Measurements from ENCODE around the gene CACNA2D3.

Gene CACNA2D3

DNA sequence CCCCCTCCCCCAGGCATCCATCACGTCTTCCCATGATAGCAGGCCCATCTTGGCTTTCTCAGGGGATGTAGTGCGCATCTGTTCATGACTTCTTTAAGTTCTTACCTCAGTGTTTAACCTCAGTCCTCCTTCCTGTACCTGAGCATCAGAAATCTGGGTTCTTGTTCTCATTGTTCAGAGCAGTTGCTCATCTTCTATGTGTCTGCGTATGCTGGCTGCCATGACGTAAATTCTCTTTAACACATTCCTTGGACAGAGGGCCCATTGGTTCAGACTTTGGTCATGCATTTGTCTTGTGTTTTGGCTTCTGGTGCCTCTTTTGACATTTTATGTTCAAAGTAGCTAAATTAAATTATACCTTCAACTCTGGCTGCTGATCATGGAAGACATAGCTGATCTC is 227.3 kb downstream of the CACNA2D3 start:
- TF ChIP-seq GATA2 (IDR thresholded peaks at IDR 0.05; ENCODE audit: low read depth, low read length) (no peak), GATA3 (IDR thresholded peaks at IDR 0.05; ENCODE audit: low read depth, low read length) (no peak)

GRCh38 chr3:54353546-54353945 is 231.2 kb downstream of the CACNA2D3 start:
- TF ChIP-seq GATA3 (IDR thresholded peaks at IDR 0.05; ENCODE audit: low read depth, low read length) (no peak), GATA2 (IDR thresholded peaks at IDR 0.05; ENCODE audit: low read depth, low read length) (no peak)

DNA sequence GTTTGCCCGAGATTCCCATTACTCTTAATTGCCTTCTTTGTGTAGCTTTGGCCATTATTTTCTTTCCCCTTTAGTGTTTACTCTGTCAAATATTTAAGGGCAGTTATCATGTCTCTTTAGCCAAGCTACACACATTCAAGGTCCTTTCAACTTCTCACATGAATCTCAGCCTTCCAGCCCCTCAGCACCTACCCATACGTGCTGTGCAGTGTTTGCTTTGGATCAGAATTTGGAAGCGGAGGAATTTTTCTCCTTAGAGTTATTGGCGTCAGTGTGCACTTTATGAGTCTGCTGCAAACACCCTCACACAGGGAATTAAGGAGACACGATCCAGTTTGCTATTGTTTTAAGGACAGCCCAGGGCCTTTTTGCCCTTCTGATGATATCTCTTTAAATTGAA is 231.6 kb downstream of the CACNA2D3 start:
- no peak for TF ChIP-seq GATA2 (IDR thresholded peaks at IDR 0.05; ENCODE audit: low read depth, low read length)
- TF ChIP-seq GATA3 (IDR thresholded peaks at IDR 0.05; ENCODE audit: low read depth, low read length): no peak

DNA sequence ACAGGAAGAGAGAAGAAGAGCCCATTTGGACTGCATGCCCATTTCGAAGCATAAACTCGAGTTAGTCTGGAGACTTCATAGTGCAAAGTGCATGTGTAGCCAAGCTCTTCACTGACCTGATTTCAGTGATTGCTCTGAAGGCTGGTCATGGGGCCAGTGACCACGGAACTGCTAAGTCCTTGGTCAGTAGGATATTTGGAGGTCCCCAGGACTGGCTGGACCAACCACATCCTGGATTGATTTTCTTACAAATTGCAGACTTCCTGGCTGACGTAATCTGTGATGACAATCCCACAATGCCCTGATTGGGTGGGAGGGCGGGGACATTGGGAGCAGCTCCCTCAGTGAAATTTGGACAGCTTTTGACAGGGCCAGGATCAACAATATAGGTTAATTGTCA is 233.4 kb downstream of the CACNA2D3 start:
- no peak for TF ChIP-seq GATA2 (IDR thresholded peaks at IDR 0.05; ENCODE audit: low read depth, low read length)
- no peak for TF ChIP-seq GATA3 (IDR thresholded peaks at IDR 0.05; ENCODE audit: low read depth, low read length)

DNA sequence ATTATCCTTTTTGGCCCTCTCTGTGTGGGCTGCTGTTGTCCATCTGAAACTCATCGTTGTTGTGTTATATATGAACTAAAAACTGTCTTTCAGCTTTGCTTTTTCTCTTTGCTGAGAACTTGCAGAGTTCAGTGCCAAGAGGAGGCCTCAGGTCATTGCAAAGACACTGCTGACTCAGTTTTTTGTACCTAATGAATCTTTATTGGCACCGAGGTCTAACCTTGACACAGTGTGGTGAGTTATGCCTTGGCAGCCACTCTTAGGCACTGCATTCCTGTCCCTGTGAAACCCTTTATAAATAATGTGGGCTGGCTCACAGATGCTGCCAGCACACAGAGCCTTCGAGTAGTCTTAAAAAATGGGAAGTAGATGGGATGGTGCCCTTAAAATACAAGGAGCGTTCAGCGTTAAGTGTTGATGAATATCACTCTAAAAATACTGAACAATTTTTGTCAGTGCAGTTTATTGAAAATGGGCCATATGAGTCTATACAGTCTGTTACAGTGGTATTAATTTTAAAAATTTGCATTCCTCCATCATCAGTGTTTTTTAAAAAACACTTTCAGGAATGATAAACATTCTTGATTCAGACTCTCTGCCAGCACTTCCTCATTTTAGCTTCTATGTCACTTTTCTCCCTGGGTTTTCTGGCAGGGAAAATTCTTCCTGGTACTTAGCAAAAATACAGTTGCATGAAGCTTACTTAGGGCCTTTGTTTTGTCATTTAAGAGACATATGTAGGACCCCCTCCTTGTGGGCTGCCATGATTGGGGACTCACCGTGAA is 234.1 kb downstream of the CACNA2D3 start:
- TF ChIP-seq GATA2 (IDR thresholded peaks at IDR 0.05; ENCODE audit: low read depth, low read length) (no peak), GATA3 (IDR thresholded peaks at IDR 0.05; ENCODE audit: low read depth, low read length) (no peak)

- TF ChIP-seq GATA3 (IDR thresholded peaks at IDR 0.05; ENCODE audit: low read depth, low read length) (no peak), GATA2 (IDR thresholded peaks at IDR 0.05; ENCODE audit: low read depth, low read length) (no peak)
Observed at GRCh38 chr3:54357301-54357700, 234.9 kb downstream of the CACNA2D3 start.

- no peak for TF ChIP-seq GATA3 (IDR thresholded peaks at IDR 0.05; ENCODE audit: low read depth, low read length)
- TF ChIP-seq GATA2 (IDR thresholded peaks at IDR 0.05; ENCODE audit: low read depth, low read length): no peak
Observed at GRCh38 chr3:54358316-54358715, 236.0 kb downstream of the CACNA2D3 start.

DNA sequence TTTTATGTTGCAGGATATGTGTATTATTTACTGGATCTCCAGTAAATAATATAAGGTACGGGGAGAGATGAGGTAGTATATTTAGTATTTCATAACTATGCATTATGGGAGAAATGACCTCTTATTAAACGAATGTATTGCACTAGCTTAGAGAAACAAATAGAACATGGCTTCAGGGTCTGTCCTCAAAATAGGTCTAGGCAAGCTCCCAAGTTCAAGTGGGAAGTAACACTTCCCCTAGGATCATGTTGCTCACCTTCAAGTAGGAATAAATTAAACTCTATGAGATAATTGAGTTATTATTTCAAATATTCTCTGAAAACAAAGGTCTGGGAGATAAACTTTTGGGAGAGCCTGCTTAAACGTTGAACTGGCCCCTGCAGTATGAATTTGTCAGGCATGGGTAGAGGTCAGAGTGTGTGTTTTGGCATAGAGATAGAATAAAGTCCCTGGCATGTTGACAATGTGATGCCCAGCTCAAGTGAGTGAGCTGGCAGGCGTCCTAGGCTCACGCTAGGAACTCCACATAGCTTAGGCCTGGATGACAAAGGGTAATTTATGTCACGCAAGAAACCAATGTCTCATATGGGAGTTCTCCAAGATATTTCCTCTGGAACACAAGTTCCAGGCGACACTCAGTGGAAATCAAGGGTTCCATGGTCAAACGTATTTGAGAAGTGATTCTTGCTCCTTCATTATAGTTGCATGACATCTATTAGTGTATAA is 236.8 kb downstream of the CACNA2D3 start:
- TF ChIP-seq GATA2 (IDR thresholded peaks at IDR 0.05; ENCODE audit: low read depth, low read length) (no peak), GATA3 (IDR thresholded peaks at IDR 0.05; ENCODE audit: low read depth, low read length) (no peak)

DNA sequence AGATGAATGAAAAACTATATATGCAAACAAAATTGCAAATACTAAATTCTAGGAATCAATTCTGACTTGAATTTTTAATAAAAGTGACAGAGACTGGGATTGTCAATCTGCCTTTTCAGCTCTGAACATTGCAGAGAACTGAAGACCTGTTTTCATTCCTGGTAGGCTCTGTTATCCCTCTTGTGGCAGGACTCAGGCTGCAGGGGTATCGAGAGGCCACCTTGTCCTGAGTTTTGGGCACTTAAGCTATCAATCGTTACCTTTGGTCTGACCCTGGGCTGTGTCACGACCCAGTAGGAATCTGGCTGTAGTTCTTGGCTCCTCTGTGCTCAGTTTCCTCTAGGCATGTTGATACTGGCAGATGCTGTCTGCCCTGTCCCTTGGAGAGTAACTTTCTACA is 238.0 kb downstream of the CACNA2D3 start:
- no peak for TF ChIP-seq GATA3 (IDR thresholded peaks at IDR 0.05; ENCODE audit: low read depth, low read length)
- TF ChIP-seq GATA2 (IDR thresholded peaks at IDR 0.05; ENCODE audit: low read depth, low read length): no peak

DNA sequence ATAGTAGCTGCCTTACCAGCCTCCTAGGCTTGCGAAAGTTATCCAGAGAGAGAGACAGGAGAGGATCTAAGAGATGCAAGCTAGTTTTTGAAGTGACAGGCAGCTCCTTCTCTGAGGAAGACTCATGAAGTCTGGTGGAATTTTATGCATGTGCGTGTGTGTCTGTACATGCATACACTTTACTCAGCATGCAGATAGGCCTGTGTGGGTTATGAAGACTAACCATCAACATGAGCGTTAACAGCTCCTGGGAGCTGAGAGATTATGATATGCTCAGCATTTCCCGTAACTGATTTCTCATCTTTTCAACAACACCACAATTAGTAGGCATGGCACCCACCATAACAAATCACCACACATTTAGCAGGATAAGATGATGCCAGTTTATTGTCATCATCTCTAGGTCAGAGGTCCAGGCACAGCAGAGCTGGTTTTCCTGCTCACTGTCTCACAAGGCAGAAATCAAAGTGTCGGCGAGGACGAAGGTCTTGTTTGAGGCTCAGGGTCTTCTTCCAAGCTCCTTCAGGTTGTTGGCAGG is 239.5 kb downstream of the CACNA2D3 start:
- TF ChIP-seq GATA2 (IDR thresholded peaks at IDR 0.05; ENCODE audit: low read depth, low read length): no peak

- no peak for TF ChIP-seq GATA3 (IDR thresholded peaks at IDR 0.05; ENCODE audit: low read depth, low read length)
- no peak for TF ChIP-seq GATA2 (IDR thresholded peaks at IDR 0.05; ENCODE audit: low read depth, low read length)
Observed at GRCh38 chr3:54366007-54366750, 243.8 kb downstream of the CACNA2D3 start.

DNA sequence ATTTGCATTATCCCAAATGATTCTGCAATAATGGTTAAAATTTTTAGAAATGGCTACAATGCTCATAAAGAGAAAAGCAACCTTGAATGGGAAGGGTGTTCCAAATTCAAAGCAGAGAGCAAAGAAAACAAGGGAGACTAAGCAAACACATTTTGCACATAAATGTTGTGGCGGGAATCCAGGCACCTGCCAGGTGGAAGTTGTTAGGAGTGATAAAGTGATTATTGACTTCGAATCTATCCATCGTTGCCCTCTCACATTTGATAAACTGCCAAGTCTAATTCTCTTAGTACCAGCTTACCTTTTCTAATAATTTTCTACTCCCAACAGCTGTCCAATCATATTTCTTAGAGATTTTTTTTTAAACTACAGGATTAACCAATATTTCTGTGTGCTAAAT is 244.5 kb downstream of the CACNA2D3 start:
- TF ChIP-seq GATA3 (IDR thresholded peaks at IDR 0.05; ENCODE audit: low read depth, low read length) (no peak), GATA2 (IDR thresholded peaks at IDR 0.05; ENCODE audit: low read depth, low read length) (no peak)

DNA sequence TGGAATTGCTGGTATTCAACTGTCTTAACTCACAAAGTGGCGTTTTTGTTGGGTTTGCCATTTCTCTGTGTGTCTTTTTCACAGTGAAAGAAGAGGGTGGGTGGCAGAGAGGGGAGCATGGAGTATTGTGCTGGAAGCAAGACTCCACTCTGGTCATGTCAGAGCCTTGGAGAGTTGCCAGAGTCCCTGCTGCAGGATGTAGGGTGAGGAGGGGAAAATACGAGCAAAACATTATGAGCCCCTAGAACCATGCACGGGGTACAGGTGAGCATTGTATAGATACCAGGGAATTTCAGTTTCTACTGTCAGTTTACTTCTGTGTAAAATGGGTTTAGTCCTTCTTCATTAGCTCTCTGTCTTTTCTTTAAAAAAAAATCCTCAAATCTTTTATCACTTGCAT is 249.9 kb downstream of the CACNA2D3 start:
- no peak for TF ChIP-seq GATA2 (IDR thresholded peaks at IDR 0.05; ENCODE audit: low read depth, low read length)
- TF ChIP-seq GATA3 (IDR thresholded peaks at IDR 0.05; ENCODE audit: low read depth, low read length): no peak

DNA sequence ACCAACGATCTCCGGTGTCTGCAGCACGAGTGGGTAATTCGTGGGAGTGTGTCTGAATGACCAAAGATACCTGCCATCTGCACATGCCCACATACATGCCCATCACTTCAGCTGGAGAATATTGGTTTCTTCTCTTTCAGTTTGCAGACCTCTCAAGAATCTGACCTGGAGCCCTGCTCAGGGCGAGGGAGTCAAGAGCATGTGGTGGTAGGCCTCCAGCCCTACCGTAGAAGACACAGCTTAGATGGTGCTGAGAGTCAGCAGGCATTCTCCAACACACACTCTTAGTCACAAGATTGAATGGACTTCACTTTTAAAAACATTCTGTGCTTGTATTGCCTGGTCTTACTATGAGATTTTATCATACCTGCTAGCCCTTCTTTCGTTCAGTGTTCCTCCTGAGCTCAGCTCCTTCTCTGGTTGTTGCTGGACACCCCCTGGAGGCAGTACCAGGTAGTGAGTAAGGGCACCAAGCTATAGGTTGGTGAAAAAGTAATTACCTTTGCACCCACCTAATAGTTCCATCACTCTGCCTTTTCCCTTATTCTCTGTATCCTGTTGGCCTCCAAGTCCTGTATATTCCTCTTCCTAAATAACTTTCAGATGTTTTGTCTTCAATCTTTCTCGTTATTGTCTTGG is 252.0 kb downstream of the CACNA2D3 start:
- TF ChIP-seq GATA2 (IDR thresholded peaks at IDR 0.05; ENCODE audit: low read depth, low read length): no peak
- TF ChIP-seq GATA3 (IDR thresholded peaks at IDR 0.05; ENCODE audit: low read depth, low read length): no peak
